NCI-H2171 treated with DMSO at 0.1 percent for 48 hours (cell line): ENCODE data around the gene NUDT8.
A peak's percentile ranks its signal among the peaks of the same experiment; 100 is the strongest.
"Not testable (repeated sequence)": the region's sequence is repeated elsewhere in the genome, so short reads cannot be mapped to it uniquely, and the experiment has no call there.

ENCODE experiments used
- DNase-seq: peaks from one replicate; lab custom pipeline; 2025; lab: John Stamatoyannopoulos, UW

The NUDT8 gene

DNA sequence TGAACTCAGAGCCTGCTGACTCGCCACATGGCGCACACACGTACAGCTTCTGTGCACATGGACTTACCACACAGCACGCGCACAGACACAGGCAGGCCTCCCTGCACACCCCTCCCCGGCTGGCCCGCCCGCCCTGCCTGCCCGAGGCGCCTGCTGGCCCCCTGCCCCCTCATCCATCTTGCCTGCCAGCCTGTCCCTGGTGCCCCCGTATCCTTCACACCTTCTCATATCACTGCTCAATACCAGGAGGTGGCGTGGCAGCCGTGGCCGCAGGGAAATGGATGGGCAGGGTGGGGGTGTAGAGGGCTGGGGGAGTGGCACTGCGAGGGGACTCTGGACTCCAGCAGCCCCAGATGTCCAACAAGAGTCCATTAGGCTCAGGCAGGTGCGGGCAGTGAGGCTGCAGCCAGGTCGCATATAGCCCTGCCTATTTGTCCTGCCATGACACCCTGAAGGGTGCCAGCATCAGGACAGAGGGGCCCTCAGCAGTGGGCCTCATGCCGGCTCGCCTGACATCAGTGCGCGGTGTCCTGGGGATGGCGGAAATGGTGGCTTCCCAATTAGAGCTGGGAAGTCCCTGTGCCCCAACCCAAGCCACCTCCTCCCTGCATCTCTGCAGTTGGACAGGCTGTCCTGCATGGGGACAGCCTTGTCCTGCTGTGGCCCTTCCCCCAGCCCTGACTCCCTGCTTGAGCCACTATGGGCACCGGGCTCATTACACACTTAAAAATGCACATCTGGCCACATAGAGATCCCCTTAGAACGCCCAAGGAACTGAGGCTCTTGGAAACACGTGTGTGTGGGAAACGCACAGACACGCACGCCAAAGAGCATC is 11.8 kb upstream of the NUDT8 start:
- no peak for DNase-seq

DNA sequence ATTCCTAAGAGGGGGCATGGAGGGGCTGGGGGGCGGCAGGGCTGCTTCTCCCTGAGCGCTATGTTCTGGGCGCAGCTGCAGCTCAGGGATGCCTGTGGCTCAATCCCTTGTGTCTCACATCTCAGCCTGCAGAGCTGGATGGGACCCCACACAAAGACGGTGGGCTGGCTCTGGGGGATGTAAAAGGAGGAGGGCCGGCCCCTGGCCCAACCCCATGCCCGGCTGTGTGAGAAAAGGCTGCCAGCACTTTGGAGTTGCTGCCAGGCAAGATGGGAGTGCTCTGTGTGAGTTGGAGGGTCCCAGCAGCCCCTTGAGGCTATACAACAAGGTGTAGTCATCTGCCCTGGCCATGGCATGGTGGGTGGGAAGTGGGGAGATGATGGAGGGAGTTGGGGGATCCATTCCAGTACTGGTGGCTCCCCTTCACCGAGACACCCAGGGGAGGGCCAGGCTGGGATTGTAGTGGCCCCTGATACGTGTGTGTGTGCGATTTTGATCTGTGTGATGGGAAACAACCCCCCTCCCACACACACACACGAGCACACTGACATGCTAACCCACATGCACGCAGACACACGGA is 11.1 kb upstream of the NUDT8 start:
- DNase-seq, result no peak

GRCh38 chr11:67640021-67640757 is 10.5 kb upstream of the NUDT8 start:
- DNase-seq, result no peak

DNA sequence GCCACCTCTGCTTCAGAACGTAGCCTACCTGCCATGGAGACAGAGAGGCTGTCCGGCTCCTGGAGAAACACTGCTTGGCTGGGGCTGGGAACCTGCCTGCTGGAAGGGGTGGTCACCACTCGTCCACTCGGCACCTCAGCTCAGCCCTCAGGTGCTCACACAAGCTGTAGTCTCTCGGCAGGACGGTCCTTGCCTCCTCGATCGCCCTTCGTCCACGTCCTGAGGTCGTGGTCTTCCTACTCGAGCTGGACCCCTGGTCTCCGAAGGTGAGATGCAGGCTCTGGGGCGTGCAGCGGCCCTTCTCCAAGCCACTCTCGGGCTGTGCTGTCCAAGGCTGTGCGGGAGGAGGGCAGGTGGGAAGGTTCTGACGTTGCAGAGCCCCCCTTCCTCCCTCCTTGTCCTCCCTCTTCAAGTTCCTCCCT is 9.7 kb upstream of the NUDT8 start, which contains the start of gene TBX10:
Gene TBX10, minus strand, starts transcription at position 326 of the 422 bp plus-strand sequence. Its CDS starts 291 bp downstream, at position 35.
- no peak for DNase-seq

GRCh38 chr11:67638535-67639437 is 9.0 kb upstream of the NUDT8 start:
- DNase-seq, result no peak

GRCh38 chr11:67637441-67637840 is 7.7 kb upstream of the NUDT8 start:
- DNase-seq, result not testable (repeated sequence)

DNA sequence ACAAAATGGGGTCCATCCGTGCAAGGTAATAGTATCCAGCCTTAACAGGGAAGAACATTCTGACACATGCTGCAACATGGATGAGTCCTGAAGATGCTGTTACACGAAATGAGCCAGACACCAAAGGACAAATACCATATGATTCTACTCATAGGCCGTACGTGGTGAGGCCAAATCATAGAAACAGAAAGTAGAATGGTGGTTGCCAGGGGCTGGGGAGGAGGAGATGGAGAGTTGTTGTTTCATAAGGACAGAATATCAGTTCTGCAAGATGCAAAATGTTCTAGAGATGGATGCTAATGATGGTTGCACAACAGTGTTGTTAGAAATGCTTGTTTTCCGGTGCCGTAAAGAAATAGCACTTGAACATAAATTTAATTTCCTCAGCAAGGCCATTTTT is 7.2 kb upstream of the NUDT8 start:
- DNase-seq, result no peak

DNA sequence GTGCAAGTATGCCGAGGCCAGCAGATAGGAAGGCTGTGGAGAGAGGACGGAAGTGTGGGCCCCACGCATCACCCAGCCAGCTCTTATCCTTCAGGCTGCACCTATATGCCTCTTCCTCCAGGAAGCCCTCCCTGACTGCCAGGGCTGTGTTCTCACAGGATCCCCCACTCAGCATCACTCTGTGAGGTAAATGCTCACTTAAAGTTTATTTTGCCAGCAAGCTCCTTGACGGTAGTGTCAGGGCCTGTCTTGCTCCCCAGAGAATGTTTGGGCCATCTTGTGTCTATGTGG is 5.4 kb upstream of the NUDT8 start:
- DNase-seq, result no peak

- DNase-seq, result no peak
Observed at GRCh38 chr11:67634366-67635230, 4.9 kb upstream of the NUDT8 start.

DNA sequence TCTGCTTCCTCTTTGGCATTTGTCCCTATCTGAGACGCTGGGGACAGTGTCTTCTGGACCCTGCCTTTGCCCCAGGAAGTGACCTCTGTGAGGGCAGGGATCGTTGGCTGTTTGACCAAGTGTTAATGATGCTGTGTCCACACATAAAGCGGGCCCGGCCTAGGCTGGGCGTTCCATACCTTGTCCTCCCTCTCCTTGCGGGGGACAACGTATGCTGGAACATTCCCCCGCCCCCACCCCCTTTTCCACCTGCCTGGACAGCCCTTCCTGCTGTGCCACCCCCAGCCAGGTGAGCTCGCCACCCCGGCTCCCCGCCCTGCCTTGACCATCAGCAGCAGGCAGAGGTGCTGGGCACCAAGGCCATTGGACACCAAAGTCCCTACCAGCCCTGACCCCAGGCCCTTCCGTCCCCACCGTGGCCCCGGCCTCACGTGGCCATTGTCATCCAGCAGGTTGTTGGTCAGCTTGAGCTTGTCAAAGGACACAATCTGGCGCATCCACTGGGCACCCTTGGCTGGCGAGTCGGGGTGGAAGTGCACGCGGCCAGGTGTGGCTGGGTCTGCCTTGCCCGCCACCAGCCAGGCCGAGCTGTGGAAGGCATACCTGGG is 4.1 kb upstream of the NUDT8 start:
- DNase-seq, result no peak

DNA sequence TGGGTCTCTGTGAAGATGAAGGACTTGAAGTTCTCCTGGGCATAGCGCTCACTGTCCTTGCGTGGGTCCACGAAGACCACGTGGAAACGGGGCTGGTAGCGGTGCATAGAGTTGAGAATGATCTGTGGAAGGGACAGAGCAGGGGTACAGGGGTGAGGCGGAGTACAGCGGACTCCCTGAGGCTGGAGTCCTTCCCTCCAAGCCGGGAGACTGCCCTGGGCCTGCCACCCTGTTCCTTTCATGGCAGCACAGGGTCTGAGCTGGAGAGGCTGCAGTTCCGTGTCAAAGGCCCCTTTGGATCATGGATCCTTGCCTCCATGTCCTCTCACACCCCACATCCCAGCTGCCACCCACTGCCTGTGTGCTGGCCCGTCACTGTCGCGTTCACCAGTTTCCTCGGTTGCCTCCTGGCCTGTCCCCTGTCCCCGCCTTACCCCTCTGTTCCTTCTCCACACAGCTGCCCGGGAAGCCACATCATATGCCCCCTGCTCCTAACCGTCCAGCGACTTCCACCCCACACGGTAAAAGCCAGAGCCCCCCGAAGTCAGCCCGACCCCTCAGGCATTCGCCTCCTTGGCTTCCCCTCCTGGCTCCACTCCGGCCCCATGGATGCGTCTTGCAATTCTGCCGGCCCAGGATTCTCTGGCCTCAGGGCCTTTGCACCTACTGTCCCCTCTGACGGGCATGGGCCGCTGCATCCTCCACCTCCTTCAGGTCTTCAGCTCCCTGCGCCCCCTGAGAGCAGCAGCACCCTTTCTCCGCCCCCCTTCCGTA is 3.4 kb upstream of the NUDT8 start:
- DNase-seq, result no peak

DNA sequence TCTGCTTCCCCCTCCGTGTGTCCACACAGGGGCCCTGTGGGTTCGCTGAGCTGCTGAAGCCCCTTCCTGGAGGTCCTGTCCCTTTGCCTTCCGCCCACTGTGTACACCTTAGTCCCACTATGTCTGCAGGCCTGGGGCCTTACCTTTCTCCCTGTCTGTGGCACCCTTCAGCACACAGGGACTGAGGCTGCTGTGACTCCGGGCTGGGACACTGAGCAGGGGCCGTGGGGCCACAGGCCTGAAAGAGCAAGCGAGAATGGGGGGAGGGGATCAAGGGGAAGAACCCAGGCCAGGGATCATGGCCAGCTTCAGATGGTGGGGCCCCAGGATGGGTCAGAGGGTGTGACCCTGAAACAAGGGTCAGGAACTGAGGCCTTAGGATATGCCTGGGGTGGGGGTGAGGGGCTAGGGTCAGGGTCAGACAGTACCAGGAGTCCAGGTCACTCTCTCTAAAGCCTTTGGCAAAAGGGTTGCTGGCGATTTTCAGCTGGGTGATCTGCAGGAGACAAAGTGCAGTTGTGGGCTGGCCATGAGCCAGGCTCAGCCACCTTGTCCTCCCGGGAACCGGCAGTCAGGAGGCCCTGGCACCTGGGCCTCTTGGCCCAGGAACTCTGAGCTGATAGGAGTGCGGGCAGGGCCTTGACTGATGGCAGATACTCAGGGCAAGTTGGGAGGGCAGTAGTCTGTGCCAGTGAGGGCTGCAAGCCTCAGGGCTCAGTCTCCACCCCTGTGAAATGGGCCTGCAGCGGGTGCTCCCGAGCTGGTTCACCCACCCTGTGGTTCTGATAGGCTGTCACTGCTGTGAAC is 2.6 kb upstream of the NUDT8 start:
- no peak for DNase-seq

DNA sequence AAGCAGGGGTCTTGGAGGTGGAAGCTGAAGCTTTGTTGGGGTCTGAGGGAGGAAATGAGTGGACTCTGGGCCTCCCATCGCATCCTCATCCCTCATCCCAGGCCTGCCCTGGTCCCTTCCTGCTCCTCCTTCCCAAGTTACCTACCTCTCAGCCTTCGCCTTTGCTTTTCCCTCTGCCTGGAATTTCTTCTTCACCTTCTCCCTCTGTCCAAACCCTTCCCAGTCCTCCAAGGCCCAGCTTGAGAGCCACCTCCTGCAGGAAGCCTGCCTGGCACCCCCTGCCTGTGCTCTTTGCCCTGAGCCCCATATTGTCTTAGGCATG is 2.1 kb upstream of the NUDT8 start:
- DNase-seq, result no peak

DNA sequence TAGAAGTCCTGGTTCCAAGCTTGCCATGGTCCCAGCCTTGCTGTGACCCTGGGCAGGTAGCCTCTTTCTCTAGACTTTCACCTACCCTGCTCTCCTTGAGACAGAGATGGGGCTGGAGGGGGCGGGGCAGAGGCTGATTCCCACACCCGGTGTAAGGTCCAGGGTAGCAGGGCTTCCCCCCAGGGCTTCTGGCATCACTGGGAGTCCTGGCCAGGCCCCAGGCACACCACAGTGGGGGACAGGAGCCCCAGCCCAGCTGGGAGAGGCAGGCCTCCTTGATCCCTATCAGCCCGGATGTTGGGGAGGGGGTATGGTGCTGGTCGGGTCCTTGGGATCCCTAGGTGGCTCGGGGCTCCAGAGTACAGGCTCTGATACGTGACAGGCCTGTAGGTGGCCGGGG is 1.7 kb upstream of the NUDT8 start:
- no peak for DNase-seq

DNA sequence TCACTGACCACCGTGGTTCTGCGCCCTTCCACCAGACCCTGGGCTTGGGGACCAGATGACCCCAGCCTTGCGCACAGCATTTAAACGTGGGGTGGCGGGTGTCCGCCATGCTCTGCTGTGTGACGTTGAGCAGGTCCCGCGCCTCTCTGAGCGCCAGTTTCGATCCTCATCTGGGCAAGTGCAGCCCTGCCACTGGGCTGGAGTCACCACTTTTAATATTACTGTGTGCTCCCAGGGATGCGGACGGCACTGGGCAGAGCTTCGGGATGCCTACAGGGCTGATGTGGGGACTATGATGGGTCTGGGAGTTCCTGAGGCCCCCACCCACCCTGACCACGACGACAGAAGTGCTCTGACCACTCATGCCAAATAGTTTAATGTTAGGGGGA is 1.2 kb upstream of the NUDT8 start:
- DNase-seq, result no peak

GRCh38 chr11:67630228-67630942 is 648 bp upstream of the NUDT8 start:
- peak; percentile 96 for DNase-seq

- no peak for DNase-seq
Observed at GRCh38 chr11:67628710-67629385, 889 bp downstream of the NUDT8 start.
